Measurements from ENCODE around the gene HDAC3.

DNA sequence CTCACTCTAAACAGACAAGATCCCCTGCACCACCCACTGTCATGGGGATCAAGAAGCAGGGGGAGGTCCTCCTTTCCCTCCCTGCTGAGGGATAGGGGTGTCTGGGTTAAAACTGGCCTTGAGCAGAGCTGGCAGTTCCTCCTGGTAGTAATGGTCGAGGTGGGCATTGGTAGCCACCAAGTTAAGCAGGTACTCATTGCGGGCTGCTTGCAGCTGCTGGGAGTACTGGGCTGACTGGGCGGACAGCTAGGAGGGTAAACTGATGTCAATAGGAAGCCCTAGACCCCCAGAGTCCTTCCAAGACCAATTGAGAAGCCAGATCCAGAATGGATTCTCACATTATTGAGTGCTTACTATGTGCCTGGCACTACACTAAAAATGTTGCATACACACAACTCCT is 11.2 kb upstream of the HDAC3 start:
- TF ChIP-seq, protein P1, sequence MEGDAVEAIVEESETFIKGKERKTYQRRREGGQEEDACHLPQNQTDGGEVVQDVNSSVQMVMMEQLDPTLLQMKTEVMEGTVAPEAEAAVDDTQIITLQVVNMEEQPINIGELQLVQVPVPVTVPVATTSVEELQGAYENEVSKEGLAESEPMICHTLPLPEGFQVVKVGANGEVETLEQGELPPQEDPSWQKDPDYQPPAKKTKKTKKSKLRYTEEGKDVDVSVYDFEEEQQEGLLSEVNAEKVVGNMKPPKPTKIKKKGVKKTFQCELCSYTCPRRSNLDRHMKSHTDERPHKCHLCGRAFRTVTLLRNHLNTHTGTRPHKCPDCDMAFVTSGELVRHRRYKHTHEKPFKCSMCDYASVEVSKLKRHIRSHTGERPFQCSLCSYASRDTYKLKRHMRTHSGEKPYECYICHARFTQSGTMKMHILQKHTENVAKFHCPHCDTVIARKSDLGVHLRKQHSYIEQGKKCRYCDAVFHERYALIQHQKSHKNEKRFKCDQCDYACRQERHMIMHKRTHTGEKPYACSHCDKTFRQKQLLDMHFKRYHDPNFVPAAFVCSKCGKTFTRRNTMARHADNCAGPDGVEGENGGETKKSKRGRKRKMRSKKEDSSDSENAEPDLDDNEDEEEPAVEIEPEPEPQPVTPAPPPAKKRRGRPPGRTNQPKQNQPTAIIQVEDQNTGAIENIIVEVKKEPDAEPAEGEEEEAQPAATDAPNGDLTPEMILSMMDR (IDR thresholded peaks at IDR 0.05): no peak
- no peak for TF ChIP-seq EZH2 (IDR thresholded peaks at IDR 0.05; ENCODE audit: borderline replicate concordance, insufficient read depth, low read depth, low read length, poor library complexity, severe bottlenecking)

Measured in B cell (primary cell).